Measurements from ENCODE around the gene OR5D14.

OR5D14 gene

GRCh38 chr11:55795256-55795655, at the start of gene OR5D14:
TSS of gene OR5D14 (plus strand) at chr11:55795556. CDS start at chr11:55795556, 0 bp downstream.
- DNase-seq (ENCODE audit: low read depth, low spot score): no peak

DNA sequence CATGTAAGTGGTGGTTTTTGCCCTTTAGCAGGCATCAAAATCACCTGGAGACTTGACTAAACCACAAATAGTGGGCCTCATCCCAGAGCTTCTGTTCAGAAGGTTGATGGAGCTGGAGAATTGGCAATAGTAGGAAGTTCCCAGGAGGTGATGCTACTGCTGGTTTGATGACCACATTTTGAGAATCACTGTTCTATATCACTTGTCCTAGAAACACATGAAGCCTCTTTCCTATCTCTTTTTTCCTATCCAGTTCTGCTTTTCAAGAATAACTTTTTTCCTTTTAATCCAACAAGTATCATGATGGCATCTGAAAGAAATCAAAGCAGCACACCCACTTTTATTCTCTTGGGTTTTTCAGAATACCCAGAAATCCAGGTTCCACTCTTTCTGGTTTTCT, 22.2 kb upstream of the OR5D14 start, which contains the start of gene OR5D13:
Gene OR5D13, plus strand, starts transcription at position 301 of the 400 bp plus-strand sequence. Its CDS starts 0 bp downstream, at position 301.
- DNase-seq (ENCODE audit: low read depth, low spot score): no peak

GRCh38 chr11:55791606-55792005, 3.8 kb upstream of the OR5D14 start:
- no peak for DNase-seq (ENCODE audit: low read depth, low spot score)

GRCh38 chr11:55793321-55793720, 2.0 kb upstream of the OR5D14 start:
- no peak for DNase-seq (ENCODE audit: low read depth, low spot score)

GRCh38 chr11:55806248-55806647, 10.9 kb downstream of the OR5D14 start:
- DNase-seq (ENCODE audit: low read depth, low spot score): no peak

GRCh38 chr11:55811067-55811466, 15.7 kb downstream of the OR5D14 start, which contains the start of gene OR5L1:
TSS of gene OR5L1 (plus strand) at chr11:55811367. CDS start at chr11:55811467, 100 bp downstream.
- DNase-seq (ENCODE audit: low read depth, low spot score): no peak

DNA sequence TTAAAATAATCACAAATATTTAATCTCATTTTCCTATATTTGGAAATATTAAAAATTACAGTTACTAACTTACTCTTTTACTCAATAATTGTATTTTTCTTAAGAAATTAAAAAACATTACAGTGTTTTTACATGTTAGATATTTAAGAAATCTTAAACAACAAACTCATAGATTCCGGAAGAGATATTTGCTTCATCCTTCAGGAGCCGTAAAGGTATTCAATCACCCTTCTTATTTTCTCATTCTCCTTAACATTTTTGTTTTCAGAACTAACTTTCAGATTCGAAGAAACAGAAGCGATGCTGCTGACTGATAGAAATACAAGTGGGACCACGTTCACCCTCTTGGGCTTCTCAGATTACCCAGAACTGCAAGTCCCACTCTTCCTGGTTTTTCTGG, 24.0 kb downstream of the OR5D14 start, which contains the start of gene OR5D18:
Gene OR5D18, plus strand, starts transcription at position 301 of the 400 bp plus-strand sequence. Its CDS starts 0 bp downstream, at position 301.
- DNase-seq (ENCODE audit: low read depth, low spot score): no peak

DNA sequence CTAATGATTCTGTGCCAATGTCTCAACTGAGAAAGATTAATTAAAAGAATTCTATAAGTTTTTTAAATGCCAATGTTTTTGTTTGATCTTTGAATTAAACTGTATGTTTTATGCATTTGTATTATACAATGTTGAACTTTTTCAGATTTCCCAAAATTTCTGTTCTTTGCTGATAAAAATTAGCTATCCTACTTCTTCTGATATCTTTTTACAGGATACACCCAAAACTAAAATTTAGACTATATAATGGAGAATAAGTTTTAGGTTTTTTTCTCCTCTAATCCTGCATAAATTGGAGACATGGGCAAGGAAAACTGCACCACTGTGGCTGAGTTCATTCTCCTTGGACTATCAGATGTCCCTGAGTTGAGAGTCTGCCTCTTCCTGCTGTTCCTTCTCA, 31.6 kb downstream of the OR5D14 start, which contains the start of gene OR5L2:
Gene OR5L2, plus strand, starts transcription at position 301 of the 400 bp plus-strand sequence. Its CDS starts 0 bp downstream, at position 301.
- no peak for DNase-seq (ENCODE audit: low read depth, low spot score)

DNA sequence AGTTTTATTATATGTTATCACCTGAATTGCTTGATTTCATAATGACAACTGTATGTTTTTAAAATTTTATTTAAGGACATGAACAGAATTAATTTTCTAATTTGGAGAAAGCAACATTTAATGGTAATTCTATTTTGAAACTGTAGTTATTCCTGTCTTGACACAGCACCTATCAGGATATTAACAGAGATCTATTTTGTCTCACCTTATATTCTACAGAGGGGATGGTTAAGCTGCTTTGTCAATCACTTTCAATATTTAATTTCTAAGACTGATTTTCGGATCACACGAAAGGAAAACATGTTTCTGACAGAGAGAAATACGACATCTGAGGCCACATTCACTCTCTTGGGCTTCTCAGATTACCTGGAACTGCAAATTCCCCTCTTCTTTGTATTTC, 43.1 kb downstream of the OR5D14 start, which contains the start of gene OR5D16:
Gene OR5D16, plus strand, starts transcription at position 301 of the 400 bp plus-strand sequence. Its CDS starts 0 bp downstream, at position 301.
- no peak for DNase-seq (ENCODE audit: low read depth, low spot score)
